Right lobe of liver (tissue), 6 donors: ENCODE measurements around the gene IFNAR1. TPM values are rescaled to one million over a fixed set of nuclear protein-coding genes. Genes with fewer than 3 reads are reported as not detected.

Experiments used
- ATAC-seq, 4 donors: fragments of 200-7000 bp; cut with Tn5 transposase; one replicate each; pipeline ENCODE4 v1.9.1; 2020; ENCODE audit warnings: mild to moderate bottlenecking in 4 of 4, moderate library complexity in 4 of 4
- DNase-seq, 3 donors: peaks; one replicate each; pipeline ENCODE4 v3.0.0-alpha.2; 2020
- H3K27ac ChIP-seq, 3 donors: fragments of 200-600 bp; one replicate each; pipeline ENCODE4 v1.8.0; 2022
- H3K27me3 ChIP-seq, 2 donors: fragments of 200-600 bp; one replicate each; pipeline ENCODE4 v1.8.0; 2022
- H3K36me3 ChIP-seq, 4 donors: fragments of 200-600 bp; sonication (generic) in 1 of 4; one replicate each; pipeline versions ENCODE4 v1.5.1 to v1.8.0; 2017 to 2022; ENCODE audit warnings: control low read depth in 1 of 4
- H3K4me1 ChIP-seq, 4 donors: fragments of 200-600 bp; sonication (generic) in 1 of 4; one replicate each; pipeline versions ENCODE4 v1.5.1 to v1.8.0; 2017 to 2022; ENCODE audit warnings: control low read depth in 1 of 4
- H3K4me3 ChIP-seq, 3 donors: fragments of 200-600 bp; one replicate each; pipeline ENCODE4 v1.8.0; 2022
- H3K9me3 ChIP-seq, 4 donors: fragments of 200-600 bp; sonication (generic) in 1 of 4; one replicate each; pipeline versions ENCODE4 v1.5.1 to v1.8.0; 2017 to 2022; ENCODE audit warnings: control low read depth in 1 of 4
- CTCF ChIP-seq, 4 donors: fragments of 200-600 bp in 3 of 4; fragments of 450-650 bp in 1 of 4; IDR thresholded peaks; one replicate each; pipeline versions ENCODE4 v1.5.1 to v1.8.0; 2016 to 2022; ENCODE audit warnings: antibody characterized with exemption in 4 of 4, mild to moderate bottlenecking in 2 of 4
- POLR2A ChIP-seq: fragments of 450-650 bp; IDR thresholded peaks from one replicate; pipeline ENCODE4 v1.6.1; 2017; ENCODE audit warnings: antibody characterized with exemption, mild to moderate bottlenecking
- WGBS: methylation state at CpG from one replicate; pipeline ENCODE4 v1.1.6; 2018; ENCODE audit warnings: low coverage, low lambda C conversion rate; ENCODE audit not compliant: insufficient coverage; ENCODE audit errors: missing lambda C conversion rate; 5-methylcytosine and 5-hydroxymethylcytosine counted together
- intact Hi-C, 2 donors: fragments of 100-400 bp; cut with DNase I; formaldehyde crosslinking; loops; one replicate each; pipeline versions ENCODE4 v1.11.2 to v1.14.1; 2022
- total RNA-seq, 6 experiments: library from RNA; depleted of rRNA in 2 of 6; stranded (reverse); fragments of >200 nt in 2 of 6; fragmentation: NEBNext Ultra II Directional in 3 of 6; extraction: Animal tissue kit (Norgen Biotek cat#: 25700) in 3 of 6; gene quantifications; one replicate each; pipeline versions ENCODE4 v1.1.0 to v1.2.4, GENCODE V29; 2016 to 2023
- donor health status: DM: no; HTN: yes; CAD: no.
- donor health status: DM: no; HTN: no; CAD: no.
- donor health status: DM: no; HTN: no; CAD: no.
- donor health status: DM: no; HTN: yes; CAD: no.
- donor health status: DM: no; HTN: yes; CAD: no.

Gene IFNAR1
- total RNA-seq, 6 experiments from 2014 or later: 31.6 to 68.2 (median 48.6) TPM

GRCh38 chr21:33325222-33326067 lies 675 bp downstream of the IFNAR1 start:
- H3K9me3 ChIP-seq: no peaks in the 10 kb centered on the region
- DNase-seq (peak; percentile 79 to 87 (median 82)), ATAC-seq (peak; percentile 74 to 81 (median 80))
- peaks cover 0 to 26% (median 10%) of the 10 kb centered on the region in 4 donors for H3K4me1 ChIP-seq
- intact Hi-C loops: no loop called here
- peak overlapping the region; percentile 82 to 94 (median 91) for H3K4me3 ChIP-seq
- 0% methylated on average over 17 of the region's 28 CpGs for WGBS
- H3K36me3 ChIP-seq: no peaks in the 10 kb centered on the region
- TF ChIP-seq CTCF (IDR thresholded peaks at IDR 0.05): no peak
- H3K27me3 ChIP-seq: no peaks in the 10 kb centered on the region
- peak overlapping the region; percentile 86 to 99 (median 92) for H3K27ac ChIP-seq

GRCh38 chr21:33327326-33327725 lies 2.6 kb downstream of the IFNAR1 start:
- Histone ChIP-seq H3K27ac (no peak overlapping the region), H3K27me3 (no peaks in the 10 kb centered on the region), H3K4me1 (peaks cover 0 to 26% (median 10%) of the 10 kb centered on the region in 4 donors), H3K36me3 (peaks cover 0 to 4% (median 0%) of the 10 kb centered on the region in 4 donors), H3K9me3 (no peaks in the 10 kb centered on the region), H3K4me3 (no peak overlapping the region)
- no peak for DNase-seq
- TF ChIP-seq POLR2A (no peak), CTCF (IDR thresholded peaks at IDR 0.05) (no peak)
- intact Hi-C loops: no loop called here
- ATAC-seq: no peak
- 86% methylated on average over 3 of the region's 3 CpGs for WGBS

- TF ChIP-seq CTCF (IDR thresholded peaks at IDR 0.05) (no peak), POLR2A (no peak)
- no peak overlapping the region for H3K27ac ChIP-seq
- H3K4me3 ChIP-seq: no peak overlapping the region
- H3K27me3 ChIP-seq: no peaks in the 10 kb centered on the region
- ATAC-seq (no peak), DNase-seq (no peak)
- H3K9me3 ChIP-seq: no peaks in the 10 kb centered on the region
- intact Hi-C loops: no loop called here
- H3K36me3 ChIP-seq: peaks cover 0 to 4% (median 0%) of the 10 kb centered on the region in 4 donors
- 73% methylated on average over 5 of the region's 7 CpGs for WGBS
- peaks cover 0 to 26% (median 10%) of the 10 kb centered on the region in 4 donors for H3K4me1 ChIP-seq
These were observed 3.1 kb downstream of the IFNAR1 start for GRCh38 chr21:33327792-33328433.

- DNase-seq: no peak
- 83% methylated on average over 2 of the region's 3 CpGs for WGBS
- no peaks in the 10 kb centered on the region for H3K9me3 ChIP-seq
- H3K4me1 ChIP-seq: peaks cover 0 to 24% (median 10%) of the 10 kb centered on the region in 4 donors
- H3K36me3 ChIP-seq: peaks cover 0 to 7% (median 0%) of the 10 kb centered on the region in 4 donors
- no peaks in the 10 kb centered on the region for H3K27me3 ChIP-seq
- no peak overlapping the region for H3K27ac ChIP-seq
- peak in 1 of 4 donors; percentile 20 for ATAC-seq
- intact Hi-C loops: no loop called here
- H3K4me3 ChIP-seq: no peak overlapping the region
- no peak for TF ChIP-seq CTCF (IDR thresholded peaks at IDR 0.05)
- TF ChIP-seq POLR2A: no peak
These were observed 6.0 kb downstream of the IFNAR1 start for GRCh38 chr21:33330726-33331125.
